Endothelial cell (in vitro differentiated cells): Measurements from ENCODE around the gene PTPRN2. TPM values are rescaled to one million over a fixed set of nuclear protein-coding genes. Genes with fewer than 3 reads are reported as not detected.

Source experiments
- DNase-seq: peaks from one replicate; pipeline ENCODE4 v3.0.0; 2021; ENCODE audit warnings: low spot score
- H3K27ac Mint-ChIP-seq: one replicate; pipeline ENCODE4 v1.8.0; 2021; ENCODE audit warnings: mixed read lengths, inconsistent platforms; ENCODE audit not compliant: unreplicated experiment
- H3K27me3 Mint-ChIP-seq: one replicate; pipeline ENCODE4 v1.8.0; 2021; ENCODE audit warnings: mild to moderate bottlenecking, moderate library complexity, mixed read lengths, inconsistent platforms; ENCODE audit not compliant: unreplicated experiment
- H3K36me3 Mint-ChIP-seq: one replicate; pipeline ENCODE4 v1.8.0; 2021; ENCODE audit warnings: mild to moderate bottlenecking, low read depth, mixed read lengths, inconsistent platforms; ENCODE audit not compliant: unreplicated experiment
- H3K4me1 Mint-ChIP-seq: one replicate; pipeline ENCODE4 v1.8.0; 2021; ENCODE audit warnings: mild to moderate bottlenecking, mixed read lengths, inconsistent platforms; ENCODE audit not compliant: unreplicated experiment
- H3K4me3 Mint-ChIP-seq: one replicate; pipeline ENCODE4 v1.8.0; 2021; ENCODE audit warnings: mild to moderate bottlenecking, mixed read lengths, inconsistent platforms; ENCODE audit not compliant: unreplicated experiment
- H3K9me3 Mint-ChIP-seq: one replicate; pipeline ENCODE4 v1.8.0; 2021; ENCODE audit warnings: mixed read lengths, inconsistent platforms; ENCODE audit not compliant: unreplicated experiment
- total RNA-seq: library from RNA; stranded (reverse); fragmentation: NEBNext Ultra II Directional; extraction: Animal tissue kit (Norgen Biotek cat#: 25700); gene quantifications from one replicate; pipeline ENCODE4 v1.2.1, GENCODE V29; 2021; ENCODE audit not compliant: unreplicated experiment
- TF ChIP-seq, protein P1 (sequence below): fragments of 200-600 bp; sonication (generic); IDR thresholded peaks from one replicate; pipeline ENCODE4 v1.5.0; 2021; ENCODE audit warnings: antibody characterized with exemption; ENCODE audit not compliant: unreplicated experiment

Gene PTPRN2
- total RNA-seq, 1 donor from 2014 or later = 0.18 TPM

DNA sequence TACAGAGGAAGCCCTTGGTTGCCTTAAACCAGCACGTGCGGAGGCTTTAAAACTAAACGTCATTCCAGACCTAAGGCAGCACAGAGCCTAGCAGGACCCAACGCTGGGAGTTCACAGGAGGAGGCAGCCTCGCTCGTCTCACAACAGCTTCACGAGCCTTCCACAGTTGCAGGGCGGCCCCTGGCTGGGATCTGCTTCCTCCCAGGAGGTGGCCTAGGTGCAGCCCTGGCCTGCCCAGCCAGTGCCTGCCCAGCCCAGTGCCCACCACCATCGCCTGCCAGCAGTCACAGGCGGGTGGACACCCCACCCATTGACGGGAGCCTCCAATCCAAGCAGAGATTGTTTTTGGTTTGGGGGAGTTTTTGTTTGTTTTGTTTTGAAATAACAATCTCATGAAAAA, 96.5 kb downstream of the PTPRN2 start:
- no peak for DNase-seq
- TF ChIP-seq, protein P1, sequence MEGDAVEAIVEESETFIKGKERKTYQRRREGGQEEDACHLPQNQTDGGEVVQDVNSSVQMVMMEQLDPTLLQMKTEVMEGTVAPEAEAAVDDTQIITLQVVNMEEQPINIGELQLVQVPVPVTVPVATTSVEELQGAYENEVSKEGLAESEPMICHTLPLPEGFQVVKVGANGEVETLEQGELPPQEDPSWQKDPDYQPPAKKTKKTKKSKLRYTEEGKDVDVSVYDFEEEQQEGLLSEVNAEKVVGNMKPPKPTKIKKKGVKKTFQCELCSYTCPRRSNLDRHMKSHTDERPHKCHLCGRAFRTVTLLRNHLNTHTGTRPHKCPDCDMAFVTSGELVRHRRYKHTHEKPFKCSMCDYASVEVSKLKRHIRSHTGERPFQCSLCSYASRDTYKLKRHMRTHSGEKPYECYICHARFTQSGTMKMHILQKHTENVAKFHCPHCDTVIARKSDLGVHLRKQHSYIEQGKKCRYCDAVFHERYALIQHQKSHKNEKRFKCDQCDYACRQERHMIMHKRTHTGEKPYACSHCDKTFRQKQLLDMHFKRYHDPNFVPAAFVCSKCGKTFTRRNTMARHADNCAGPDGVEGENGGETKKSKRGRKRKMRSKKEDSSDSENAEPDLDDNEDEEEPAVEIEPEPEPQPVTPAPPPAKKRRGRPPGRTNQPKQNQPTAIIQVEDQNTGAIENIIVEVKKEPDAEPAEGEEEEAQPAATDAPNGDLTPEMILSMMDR = no peak

GRCh38 chr7:158490171-158490782, 97.3 kb downstream of the PTPRN2 start:
- TF ChIP-seq, protein P1 = no peak
- Mint-ChIP-seq H3K36me3 (peaks cover 14% of the 10 kb centered on the region), H3K4me1 (no peaks in the 10 kb centered on the region), H3K4me3 (no peak overlapping the region), H3K9me3 (peaks cover 33% of the 10 kb centered on the region), H3K27me3 (peaks cover 14% of the 10 kb centered on the region), H3K27ac (no peak overlapping the region)
- no peak for DNase-seq

More for the DNA sequence above, 96.5 kb downstream of the PTPRN2 start:
- Mint-ChIP-seq H3K4me3 (no peak overlapping the region), H3K27ac (no peak overlapping the region), H3K9me3 (peaks cover 32% of the 10 kb centered on the region), H3K4me1 (no peaks in the 10 kb centered on the region), H3K36me3 (peaks cover 7% of the 10 kb centered on the region), H3K27me3 (peaks cover 11% of the 10 kb centered on the region)

- Mint-ChIP-seq H3K4me1 (no peaks in the 10 kb centered on the region), H3K4me3 (no peak overlapping the region), H3K9me3 (peaks cover 33% of the 10 kb centered on the region), H3K36me3 (peaks cover 10% of the 10 kb centered on the region), H3K27ac (no peak overlapping the region), H3K27me3 (peaks cover 9% of the 10 kb centered on the region)
- TF ChIP-seq, protein P1 = no peak
- DNase-seq = no peak
Observed at GRCh38 chr7:158489462-158490155, 98.0 kb downstream of the PTPRN2 start.

GRCh38 chr7:158488181-158488971, 99.2 kb downstream of the PTPRN2 start:
- TF ChIP-seq, protein P1 = no peak

More at GRCh38 chr7:158488181-158488971, 99.2 kb downstream of the PTPRN2 start:
- peaks cover 10% of the 10 kb centered on the region for H3K36me3 Mint-ChIP-seq
- no peak overlapping the region for H3K4me3 Mint-ChIP-seq
- H3K4me1 Mint-ChIP-seq = no peaks in the 10 kb centered on the region
- DNase-seq = no peak
- H3K27me3 Mint-ChIP-seq = peaks cover 5% of the 10 kb centered on the region
- H3K9me3 Mint-ChIP-seq = peaks cover 33% of the 10 kb centered on the region
- H3K27ac Mint-ChIP-seq = no peak overlapping the region
